Large intestine (tissue), 3 donors: ENCODE data around the gene KCNE4. TPM values are rescaled to one million over a fixed set of nuclear protein-coding genes. Genes with fewer than 3 reads are reported as not detected.

Source experiments
- DNase-seq, 2 donors: peaks; one replicate each; pipeline versions ENCODE4 v3.0.0 to v3.0.0-alpha.2; 2013
- H3K27ac ChIP-seq: one replicate; pipeline ENCODE4 v1.5.1; 2013; ENCODE audit warnings: low read length
- H3K27me3 ChIP-seq: 2 replicates; pipeline ENCODE4 v1.6.1; 2013; ENCODE audit warnings: low read length; ENCODE audit not compliant: control insufficient read depth, insufficient read depth
- H3K36me3 ChIP-seq: 2 replicates; pipeline ENCODE4 v1.6.1; 2013; ENCODE audit warnings: low read length; ENCODE audit not compliant: control insufficient read depth, insufficient read depth
- H3K4me1 ChIP-seq: one replicate; pipeline ENCODE4 v1.6.1; 2013; ENCODE audit warnings: low read length; ENCODE audit not compliant: control insufficient read depth, insufficient read depth
- H3K4me3 ChIP-seq: one replicate; pipeline ENCODE4 v1.5.1; 2013; ENCODE audit warnings: low read length
- H3K9me3 ChIP-seq: one replicate; pipeline ENCODE4 v1.6.1; 2013; ENCODE audit warnings: mild to moderate bottlenecking, low read depth, low read length, moderate library complexity; ENCODE audit not compliant: control insufficient read depth
- WGBS: methylation state at CpG from one replicate; pipeline ENCODE4 v1.1.5; 2013; ENCODE audit warnings: low lambda C conversion rate; ENCODE audit not compliant: insufficient coverage; 5-methylcytosine and 5-hydroxymethylcytosine counted together
- polyA plus RNA-seq: library from polyadenylated mRNA; unstranded; fragments of 120-200 nt; gene quantifications from one replicate; pipeline ENCODE4 v1.2.1, GENCODE V29; 2013

Gene KCNE4
- polyA plus RNA-seq, 1 donor = 3.4 TPM

- Histone ChIP-seq H3K27me3 (no peaks in the 10 kb centered on the region), H3K4me3 (no peak overlapping the region), H3K27ac (no peak overlapping the region), H3K9me3 (no peaks in the 10 kb centered on the region), H3K36me3 (no peaks in the 10 kb centered on the region), H3K4me1 (no peaks in the 10 kb centered on the region)
- DNase-seq = no peak
- WGBS = no CpG with 5 or more reads among the region's 7 CpGs
Measured at GRCh38 chr2:223020971-223021675, 30.9 kb upstream of the KCNE4 start.

GRCh38 chr2:223026357-223027110 is 25.5 kb upstream of the KCNE4 start:
- Histone ChIP-seq H3K9me3 (no peaks in the 10 kb centered on the region), H3K27me3 (no peaks in the 10 kb centered on the region), H3K36me3 (no peaks in the 10 kb centered on the region), H3K27ac (no peak overlapping the region), H3K4me1 (no peaks in the 10 kb centered on the region), H3K4me3 (no peak overlapping the region)
- DNase-seq = no peak
- WGBS = 42% methylated on average over 3 of the region's 5 CpGs

GRCh38 chr2:223027442-223027841 is 24.5 kb upstream of the KCNE4 start:
- no peak overlapping the region for H3K27ac ChIP-seq
- no peak for DNase-seq

GRCh38 chr2:223029287-223029686 is 22.7 kb upstream of the KCNE4 start:
- Histone ChIP-seq H3K27ac (no peak overlapping the region), H3K27me3 (no peaks in the 10 kb centered on the region), H3K36me3 (no peaks in the 10 kb centered on the region), H3K9me3 (no peaks in the 10 kb centered on the region), H3K4me1 (no peaks in the 10 kb centered on the region), H3K4me3 (no peak overlapping the region)
- DNase-seq = no peak
- WGBS = 69% methylated on average over 3 of the region's 3 CpGs

More at GRCh38 chr2:223027442-223027841, 24.5 kb upstream of the KCNE4 start:
- H3K9me3 ChIP-seq = no peaks in the 10 kb centered on the region
- H3K27me3 ChIP-seq = no peaks in the 10 kb centered on the region
- H3K36me3 ChIP-seq = no peaks in the 10 kb centered on the region
- H3K4me1 ChIP-seq = no peaks in the 10 kb centered on the region
- no peak overlapping the region for H3K4me3 ChIP-seq
- no CpG with 5 or more reads among the region's 2 CpGs for WGBS

GRCh38 chr2:223032187-223033142 is 19.5 kb upstream of the KCNE4 start:
- DNase-seq = no peak
- H3K9me3 ChIP-seq = no peaks in the 10 kb centered on the region
- 80% methylated on average over 1 of the region's 8 CpGs for WGBS
- H3K36me3 ChIP-seq = no peaks in the 10 kb centered on the region
- H3K4me3 ChIP-seq = no peak overlapping the region
- H3K27ac ChIP-seq = no peak overlapping the region
- H3K27me3 ChIP-seq = no peaks in the 10 kb centered on the region
- H3K4me1 ChIP-seq = no peaks in the 10 kb centered on the region

- no peaks in the 10 kb centered on the region for H3K36me3 ChIP-seq
- H3K4me3 ChIP-seq = no peak overlapping the region
- DNase-seq = no peak
- H3K27me3 ChIP-seq = no peaks in the 10 kb centered on the region
- H3K27ac ChIP-seq = no peak overlapping the region
- no peaks in the 10 kb centered on the region for H3K9me3 ChIP-seq
- H3K4me1 ChIP-seq = no peaks in the 10 kb centered on the region
Measured at GRCh38 chr2:223034221-223034975, 17.6 kb upstream of the KCNE4 start.

GRCh38 chr2:223036790-223037444 is 15.1 kb upstream of the KCNE4 start:
- H3K27ac ChIP-seq = no peak overlapping the region
- no peaks in the 10 kb centered on the region for H3K9me3 ChIP-seq
- H3K4me1 ChIP-seq = no peaks in the 10 kb centered on the region
- no peaks in the 10 kb centered on the region for H3K27me3 ChIP-seq
- no peaks in the 10 kb centered on the region for H3K36me3 ChIP-seq
- WGBS = no CpG with 5 or more reads among the region's 3 CpGs
- no peak for DNase-seq
- H3K4me3 ChIP-seq = no peak overlapping the region

GRCh38 chr2:223037445-223037800 is 14.6 kb upstream of the KCNE4 start:
- no peak for DNase-seq
- no CpG with 5 or more reads among the region's 2 CpGs for WGBS
- Histone ChIP-seq H3K4me3 (no peak overlapping the region), H3K4me1 (no peaks in the 10 kb centered on the region), H3K36me3 (no peaks in the 10 kb centered on the region), H3K27me3 (no peaks in the 10 kb centered on the region), H3K9me3 (no peaks in the 10 kb centered on the region), H3K27ac (no peak overlapping the region)

- Histone ChIP-seq H3K4me1 (no peaks in the 10 kb centered on the region), H3K36me3 (no peaks in the 10 kb centered on the region), H3K27me3 (no peaks in the 10 kb centered on the region), H3K4me3 (no peak overlapping the region), H3K27ac (no peak overlapping the region), H3K9me3 (no peaks in the 10 kb centered on the region)
- no peak for DNase-seq
- 100% methylated on average over 1 of the region's 1 CpG for WGBS
Measured at GRCh38 chr2:223039618-223040017, 12.4 kb upstream of the KCNE4 start.
